Measurements from ENCODE around the gene ZFYVE9. TPM values are rescaled to one million over a fixed set of nuclear protein-coding genes. Genes with fewer than 3 reads are reported as not detected.

ZFYVE9 gene
- total and polyA plus RNA-seq, 2 of the 13 experiments (the other 11 are each of a cell fraction or from before 2014, with no cell fraction given) = 9.2 to 19.8 TPM

DNA sequence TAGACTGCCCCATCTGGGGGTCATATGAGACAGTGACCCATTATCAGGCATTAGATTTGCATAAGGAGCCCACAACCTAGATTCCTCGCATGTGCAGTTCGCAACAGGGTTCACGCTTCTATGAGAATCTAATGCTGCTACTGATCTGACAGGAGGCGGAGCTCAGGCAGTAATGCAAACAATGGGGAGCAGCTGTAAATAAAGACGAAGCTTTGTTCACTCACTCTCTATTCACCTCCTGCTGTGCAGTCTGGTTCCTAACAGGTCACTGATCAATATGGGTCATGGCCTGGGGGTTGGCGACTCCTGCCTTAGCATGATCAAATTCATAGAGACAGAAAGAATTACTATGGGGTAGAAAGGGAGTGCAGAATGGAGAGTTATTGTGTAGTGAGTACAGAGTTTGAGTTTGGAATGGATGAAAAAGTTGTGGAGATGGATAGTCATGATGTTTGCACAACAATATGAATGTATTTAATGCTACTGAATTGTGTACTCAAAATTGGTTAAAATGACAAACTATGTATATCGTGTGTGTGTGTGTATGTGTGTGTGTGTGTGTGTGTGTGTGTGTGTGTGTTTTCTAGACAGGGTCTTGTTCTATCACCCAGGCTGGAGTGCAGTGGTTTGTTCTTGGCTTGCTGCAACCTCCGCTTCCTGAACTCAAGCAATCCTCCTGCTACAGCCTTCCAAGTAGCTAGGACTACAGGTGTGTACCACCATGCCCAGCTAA, 43.6 kb upstream of the ZFYVE9 start (continued):
- no peak for TF ChIP-seq ZNF253 (CRISPR knock-in tag; IDR thresholded peaks at IDR 0.05; ENCODE audit: borderline replicate concordance)
- no peak for TF ChIP-seq ZBTB37 (CRISPR knock-in tag; IDR thresholded peaks at IDR 0.05)
- TF ChIP-seq NFAT5 (CRISPR knock-in tag; IDR thresholded peaks at IDR 0.05) = no peak
- no peak for TF ChIP-seq CC2D1A (CRISPR knock-in tag; IDR thresholded peaks at IDR 0.05)
- TF ChIP-seq ZNF687 (CRISPR knock-in tag; IDR thresholded peaks at IDR 0.05) = no peak
- TF ChIP-seq RORA (CRISPR knock-in tag; IDR thresholded peaks at IDR 0.05) = no peak
- TF ChIP-seq, protein P1, sequence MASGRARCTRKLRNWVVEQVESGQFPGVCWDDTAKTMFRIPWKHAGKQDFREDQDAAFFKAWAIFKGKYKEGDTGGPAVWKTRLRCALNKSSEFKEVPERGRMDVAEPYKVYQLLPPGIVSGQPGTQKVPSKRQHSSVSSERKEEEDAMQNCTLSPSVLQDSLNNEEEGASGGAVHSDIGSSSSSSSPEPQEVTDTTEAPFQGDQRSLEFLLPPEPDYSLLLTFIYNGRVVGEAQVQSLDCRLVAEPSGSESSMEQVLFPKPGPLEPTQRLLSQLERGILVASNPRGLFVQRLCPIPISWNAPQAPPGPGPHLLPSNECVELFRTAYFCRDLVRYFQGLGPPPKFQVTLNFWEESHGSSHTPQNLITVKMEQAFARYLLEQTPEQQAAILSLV (CRISPR knock-in tag; IDR thresholded peaks at IDR 0.05; ENCODE audit: borderline replicate concordance) = no peak
- TF ChIP-seq SRY (CRISPR knock-in tag; IDR thresholded peaks at IDR 0.05) = no peak
- peak; percentile 91 for TF ChIP-seq SOX13 (IDR thresholded peaks at IDR 0.05)
- peak in 1 of 2 experiments; percentile 99; a peak in 2 of 4 replicates for TF ChIP-seq SOX13 (CRISPR knock-in tag; conservative IDR thresholded peaks at IDR 0.05 in 1 of 2, IDR thresholded peaks at IDR 0.05 in 1 of 2)
- TF ChIP-seq, protein P2, sequence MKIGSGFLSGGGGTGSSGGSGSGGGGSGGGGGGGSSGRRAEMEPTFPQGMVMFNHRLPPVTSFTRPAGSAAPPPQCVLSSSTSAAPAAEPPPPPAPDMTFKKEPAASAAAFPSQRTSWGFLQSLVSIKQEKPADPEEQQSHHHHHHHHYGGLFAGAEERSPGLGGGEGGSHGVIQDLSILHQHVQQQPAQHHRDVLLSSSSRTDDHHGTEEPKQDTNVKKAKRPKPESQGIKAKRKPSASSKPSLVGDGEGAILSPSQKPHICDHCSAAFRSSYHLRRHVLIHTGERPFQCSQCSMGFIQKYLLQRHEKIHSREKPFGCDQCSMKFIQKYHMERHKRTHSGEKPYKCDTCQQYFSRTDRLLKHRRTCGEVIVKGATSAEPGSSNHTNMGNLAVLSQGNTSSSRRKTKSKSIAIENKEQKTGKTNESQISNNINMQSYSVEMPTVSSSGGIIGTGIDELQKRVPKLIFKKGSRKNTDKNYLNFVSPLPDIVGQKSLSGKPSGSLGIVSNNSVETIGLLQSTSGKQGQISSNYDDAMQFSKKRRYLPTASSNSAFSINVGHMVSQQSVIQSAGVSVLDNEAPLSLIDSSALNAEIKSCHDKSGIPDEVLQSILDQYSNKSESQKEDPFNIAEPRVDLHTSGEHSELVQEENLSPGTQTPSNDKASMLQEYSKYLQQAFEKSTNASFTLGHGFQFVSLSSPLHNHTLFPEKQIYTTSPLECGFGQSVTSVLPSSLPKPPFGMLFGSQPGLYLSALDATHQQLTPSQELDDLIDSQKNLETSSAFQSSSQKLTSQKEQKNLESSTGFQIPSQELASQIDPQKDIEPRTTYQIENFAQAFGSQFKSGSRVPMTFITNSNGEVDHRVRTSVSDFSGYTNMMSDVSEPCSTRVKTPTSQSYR (CRISPR knock-in tag; IDR thresholded peaks at IDR 0.05; ENCODE audit: borderline replicate concordance) = peak; percentile 72; the same call in 1 of the 2 replicates

Data from HepG2 (cell line).